Prostate gland (tissue), 2 donors: ENCODE measurements around the gene GTSE1. TPM values are rescaled to one million over a fixed set of nuclear protein-coding genes. Genes with fewer than 3 reads are reported as not detected.

ENCODE experiments used
- DNase-seq: peaks from one replicate; pipeline ENCODE4 v3.0.0-alpha.2; 2019; ENCODE audit warnings: low spot score
- H3K27ac ChIP-seq, 2 donors: fragments of 200-600 bp; sonication (generic); 2 replicates each; pipeline ENCODE4 v1.5.1; 2017 to 2019
- H3K27me3 ChIP-seq: fragments of 200-600 bp; sonication (generic); replicated peaks from 2 replicates; pipeline ENCODE4 v1.5.1; 2019; ENCODE audit not compliant: insufficient read depth
- H3K36me3 ChIP-seq, 2 donors: fragments of 200-600 bp; sonication (generic); 1 replicate in 1 of 2; 2 replicates in 1 of 2; pipeline versions ENCODE4 v1.5.1 to v1.8.1; 2017 to 2019
- H3K4me1 ChIP-seq: fragments of 200-600 bp; sonication (generic); replicated peaks from 2 replicates; pipeline ENCODE4 v1.5.1; 2019
- H3K4me3 ChIP-seq, 2 donors: fragments of 200-600 bp; sonication (generic); 2 replicates each; pipeline ENCODE4 v1.5.1; 2017 to 2019
- H3K9me3 ChIP-seq: fragments of 200-600 bp; sonication (generic); 2 replicates; pipeline ENCODE4 v1.5.1; 2017
- POLR2A ChIP-seq: fragments of 450-650 bp; IDR thresholded peaks from one replicate; pipeline ENCODE4 v1.6.1; 2016; ENCODE audit warnings: antibody characterized with exemption, mild to moderate bottlenecking
- POLR2AphosphoS5 ChIP-seq: sonication (generic); formaldehyde crosslinking; IDR thresholded peaks from one replicate; pipeline ENCODE4 v1.6.1; 2017; ENCODE audit warnings: antibody characterized with exemption
- WGBS: methylation state at CpG from one replicate; pipeline ENCODE4 v1.1.5; 2018; 5-methylcytosine and 5-hydroxymethylcytosine counted together
- intact Hi-C: fragments of 100-400 bp; cut with DNase I; formaldehyde crosslinking; loops from one replicate; pipeline ENCODE4 v1.14.2; 2022
- total RNA-seq, 2 donors: library from RNA; depleted of rRNA; stranded (reverse); fragments of >200 nt; gene quantifications; one replicate each; pipeline ENCODE4 v1.1.0, GENCODE V29; 2016
- TF ChIP-seq, protein P1 (sequence below), 4 experiments: fragments of 200-600 bp in 2 of 4; fragments of 450-650 bp in 2 of 4; sonication (generic) in 2 of 4; IDR thresholded peaks; 1 replicate in 3 of 4; 2 replicates in 1 of 4; pipeline ENCODE4 v1.5.1; 2016 to 2019; ENCODE audit warnings: antibody characterized with exemption in 4 of 4, mild to moderate bottlenecking in 2 of 4, moderate library complexity in 2 of 4

Gene GTSE1
- total RNA-seq, 2 donors from 2014 or later = 0.46 to 4.8 TPM

GRCh38 chr22:46280999-46281623 is 15.6 kb upstream of the GTSE1 start:
- intact Hi-C loops = no loop called here
- WGBS = 87% methylated on average over 19 of the region's 19 CpGs
- Histone ChIP-seq H3K4me3 (no peak overlapping the region), H3K9me3 (no peaks in the 10 kb centered on the region), H3K36me3 (peaks cover 0 to 31% of the 10 kb centered on the region in 2 donors), H3K27ac (no peak overlapping the region), H3K27me3 (no peaks in the 10 kb centered on the region), H3K4me1 (no peaks in the 10 kb centered on the region)
- TF ChIP-seq POLR2A (no peak), POLR2AphosphoS5 (no peak)
- TF ChIP-seq, protein P1, sequence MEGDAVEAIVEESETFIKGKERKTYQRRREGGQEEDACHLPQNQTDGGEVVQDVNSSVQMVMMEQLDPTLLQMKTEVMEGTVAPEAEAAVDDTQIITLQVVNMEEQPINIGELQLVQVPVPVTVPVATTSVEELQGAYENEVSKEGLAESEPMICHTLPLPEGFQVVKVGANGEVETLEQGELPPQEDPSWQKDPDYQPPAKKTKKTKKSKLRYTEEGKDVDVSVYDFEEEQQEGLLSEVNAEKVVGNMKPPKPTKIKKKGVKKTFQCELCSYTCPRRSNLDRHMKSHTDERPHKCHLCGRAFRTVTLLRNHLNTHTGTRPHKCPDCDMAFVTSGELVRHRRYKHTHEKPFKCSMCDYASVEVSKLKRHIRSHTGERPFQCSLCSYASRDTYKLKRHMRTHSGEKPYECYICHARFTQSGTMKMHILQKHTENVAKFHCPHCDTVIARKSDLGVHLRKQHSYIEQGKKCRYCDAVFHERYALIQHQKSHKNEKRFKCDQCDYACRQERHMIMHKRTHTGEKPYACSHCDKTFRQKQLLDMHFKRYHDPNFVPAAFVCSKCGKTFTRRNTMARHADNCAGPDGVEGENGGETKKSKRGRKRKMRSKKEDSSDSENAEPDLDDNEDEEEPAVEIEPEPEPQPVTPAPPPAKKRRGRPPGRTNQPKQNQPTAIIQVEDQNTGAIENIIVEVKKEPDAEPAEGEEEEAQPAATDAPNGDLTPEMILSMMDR (IDR thresholded peaks at IDR 0.05) = no peak
- no peak for DNase-seq

DNA sequence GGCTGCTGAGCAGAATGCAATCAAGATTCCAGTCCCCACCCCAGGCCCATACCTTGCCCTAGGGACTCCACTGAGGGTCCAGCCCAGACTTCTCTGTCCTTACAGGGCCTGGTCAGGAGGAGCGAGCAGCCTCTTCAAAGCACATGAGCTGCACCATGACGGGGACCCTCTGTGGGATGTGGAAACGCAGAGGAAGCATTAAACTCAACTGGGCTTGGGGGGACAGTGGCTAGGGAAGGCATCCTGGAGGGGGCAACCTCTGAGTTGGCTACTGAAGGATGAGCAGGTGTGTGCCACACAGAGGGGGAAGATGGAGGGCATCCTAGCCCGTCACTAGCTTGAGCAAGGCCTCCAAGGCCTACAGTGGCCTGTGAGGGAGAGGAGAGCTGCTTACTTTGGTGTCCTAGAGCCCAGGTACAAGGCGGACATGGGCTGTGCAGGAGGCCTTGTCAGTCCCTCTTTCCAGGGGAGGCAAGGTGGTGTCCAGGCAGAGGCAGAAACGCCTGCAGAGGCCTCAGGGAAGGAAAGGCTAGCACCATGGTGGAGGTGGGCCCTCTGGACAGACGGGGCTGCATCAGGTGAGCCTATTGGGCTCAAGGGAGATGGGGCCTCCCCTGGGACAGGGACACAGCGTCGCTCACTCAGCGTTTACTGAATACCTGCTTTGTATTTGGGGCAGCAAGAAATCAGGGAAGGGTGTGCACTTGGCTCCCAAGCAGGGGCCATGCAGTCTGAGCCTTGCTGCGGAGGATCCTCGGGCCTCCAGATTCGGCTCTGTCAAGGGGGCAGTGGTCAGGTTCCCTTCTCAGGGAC is 14.6 kb upstream of the GTSE1 start:
- intact Hi-C loops = no loop called here
- no peak for DNase-seq
- no peak overlapping the region for H3K4me3 ChIP-seq
- H3K27ac ChIP-seq = no peak overlapping the region
- no peak for TF ChIP-seq POLR2A
- TF ChIP-seq, protein P1 (IDR thresholded peaks at IDR 0.05) = no peak
- TF ChIP-seq POLR2AphosphoS5 = no peak
- H3K4me1 ChIP-seq = no peaks in the 10 kb centered on the region
- peaks cover 0 to 31% of the 10 kb centered on the region in 2 donors for H3K36me3 ChIP-seq
- WGBS = 96% methylated on average over 13 of the region's 13 CpGs
- no peaks in the 10 kb centered on the region for H3K27me3 ChIP-seq
- no peaks in the 10 kb centered on the region for H3K9me3 ChIP-seq

- Histone ChIP-seq H3K9me3 (no peaks in the 10 kb centered on the region), H3K36me3 (peaks cover 0 to 19% of the 10 kb centered on the region in 2 donors), H3K4me1 (no peaks in the 10 kb centered on the region), H3K27ac (no peak overlapping the region), H3K27me3 (no peaks in the 10 kb centered on the region), H3K4me3 (no peak overlapping the region)
- DNase-seq = no peak
- no peak for TF ChIP-seq POLR2A
- no peak for TF ChIP-seq POLR2AphosphoS5
- TF ChIP-seq, protein P1 (IDR thresholded peaks at IDR 0.05) = no peak
- WGBS = 93% methylated on average over 3 of the region's 3 CpGs
- intact Hi-C loops = no loop called here
Observed at GRCh38 chr22:46286006-46286405, 10.7 kb upstream of the GTSE1 start.

- no peaks in the 10 kb centered on the region for H3K4me1 ChIP-seq
- no peak overlapping the region for H3K27ac ChIP-seq
- no peak for DNase-seq
- TF ChIP-seq, protein P1 (IDR thresholded peaks at IDR 0.05) = no peak
- no peak for TF ChIP-seq POLR2AphosphoS5
- no peak for TF ChIP-seq POLR2A
- intact Hi-C loops = no loop called here
- H3K9me3 ChIP-seq = no peaks in the 10 kb centered on the region
- peaks cover 0 to 14% of the 10 kb centered on the region in 2 donors for H3K36me3 ChIP-seq
- no peaks in the 10 kb centered on the region for H3K27me3 ChIP-seq
- no peak overlapping the region for H3K4me3 ChIP-seq
- 90% methylated on average over 14 of the region's 15 CpGs for WGBS
Observed at GRCh38 chr22:46286941-46287872, 9.5 kb upstream of the GTSE1 start.
